OCI-LY7 (cell line): ENCODE results near the gene RXRA. TPM values are rescaled to one million over a fixed set of nuclear protein-coding genes. Genes with fewer than 3 reads are reported as not detected.

Source experiments
- BruUV-seq: library from RNA; stranded (reverse); fragments of 400-500 nt; replicated peaks from 2 replicates; lab custom pipeline; 2021; lab: Mats Ljungman, UMichigan
- CTCF ChIA-PET: fragments of 300-600 bp; sonication (Branson Sonifier 250); formaldehyde crosslinking; loops from one replicate; lab custom pipeline; 2022; ENCODE audit warnings: antibody characterized with exemption; ENCODE audit not compliant: unreplicated experiment; lab: Charles Lee
- POLR2A ChIA-PET: fragments of 300-600 bp; sonication (Branson Sonifier 250); formaldehyde crosslinking; loops from one replicate; lab custom pipeline; 2022; ENCODE audit warnings: antibody characterized with exemption; lab: Charles Lee
- DNase-seq: peaks from one replicate; pipeline ENCODE4 v3.0.0-alpha.2; 2015; ENCODE audit warnings: low spot score
- H2AFZ ChIP-seq: fragments of 200-600 bp; sonication (generic), shearing (Covaris generic); 2 replicates; pipeline ENCODE4 v1.6.1; 2014; ENCODE audit warnings: mild to moderate bottlenecking, antibody characterized with exemption, low read length, moderate library complexity
- H3K27ac ChIP-seq: fragments of 200-600 bp; sonication (generic); 2 replicates; pipeline ENCODE4 v1.5.1; 2014; ENCODE audit warnings: mixed run types, low read depth, mild to moderate bottlenecking, moderate library complexity, low read length, inconsistent platforms; ENCODE audit not compliant: poor library complexity, severe bottlenecking
- H3K36me3 ChIP-seq: fragments of 200-600 bp; sonication (generic); 2 replicates; pipeline ENCODE4 v1.6.1; 2014; ENCODE audit warnings: mild to moderate bottlenecking, antibody characterized with exemption, low read length, moderate library complexity, mixed read lengths; ENCODE audit not compliant: insufficient read depth
- H3K4me1 ChIP-seq: fragments of 200-600 bp; sonication (generic); 2 replicates; pipeline ENCODE4 v1.5.1; 2014; ENCODE audit warnings: mild to moderate bottlenecking, low read length; ENCODE audit not compliant: insufficient read depth, poor library complexity, severe bottlenecking
- H3K4me2 ChIP-seq: fragments of 200-600 bp; sonication (generic); 2 replicates; pipeline ENCODE4 v1.6.1; 2014; ENCODE audit warnings: mild to moderate bottlenecking, low read length
- H3K4me3 ChIP-seq: fragments of 200-600 bp; sonication (generic); 2 replicates; pipeline ENCODE4 v1.5.1; 2014; ENCODE audit warnings: mild to moderate bottlenecking, low read depth, low read length; ENCODE audit not compliant: poor library complexity, severe bottlenecking
- H3K79me2 ChIP-seq: fragments of 200-600 bp; sonication (generic); 2 replicates; pipeline ENCODE4 v1.6.1; 2016; ENCODE audit warnings: low read depth, mild to moderate bottlenecking, low read length, moderate library complexity, mixed read lengths; ENCODE audit not compliant: insufficient read depth
- H3K9me2 ChIP-seq: fragments of 200-600 bp; sonication (generic); 2 replicates; pipeline ENCODE4 v1.6.1; 2016; ENCODE audit warnings: mild to moderate bottlenecking, low read length, mixed read lengths; ENCODE audit not compliant: insufficient read depth
- H3K9me3 ChIP-seq: fragments of 200-600 bp; sonication (generic); 2 replicates; pipeline ENCODE4 v1.6.1; 2014; ENCODE audit warnings: mild to moderate bottlenecking, mixed run types, low read length, mixed read lengths
- H4K20me1 ChIP-seq: fragments of 200-600 bp; sonication (generic); 2 replicates; pipeline ENCODE4 v1.6.1; 2014; ENCODE audit warnings: mild to moderate bottlenecking, antibody characterized with exemption, low read length, moderate library complexity, mixed read lengths; ENCODE audit not compliant: insufficient read depth
- CTCF ChIP-seq: fragments of 200-600 bp; sonication (generic); conservative IDR thresholded peaks from 2 replicates; pipeline ENCODE4 v1.5.1; 2014; ENCODE audit warnings: mild to moderate bottlenecking, antibody characterized with exemption, low read length, moderate library complexity, mixed read lengths
- EZH2phosphoT487 ChIP-seq: fragments of 200-600 bp; sonication (generic); IDR thresholded peaks from 2 replicates; pipeline ENCODE4 v1.6.1; 2018; ENCODE audit warnings: low read depth, borderline replicate concordance, mild to moderate bottlenecking, mixed run types, antibody characterized with exemption, low read length, moderate library complexity, mixed read lengths
- intact Hi-C: fragments of 100-400 bp; cut with micrococcal nuclease; formaldehyde crosslinking; loops from one replicate; pipeline ENCODE4 v1.10.0; 2022; ENCODE audit not compliant: unreplicated experiment
- total RNA-seq, 2 experiments: library from RNA; depleted of rRNA in 1 of 2; stranded (reverse); fragments of >200 nt in 1 of 2; shearing (Covaris generic) in 1 of 2; gene quantifications; 2 replicates each; pipeline ENCODE4 v1.2.3, GENCODE V29; 2014 to 2022

The RXRA gene
- total RNA-seq, 2 experiments from 2014 or later: 0.25 to 0.40 TPM

GRCh38 chr9:134290603-134291451 is 35.4 kb upstream of the RXRA start:
- no peaks in the 10 kb centered on the region for H3K79me2 ChIP-seq
- H3K9me2 ChIP-seq: no peaks in the 10 kb centered on the region
- H3K4me2 ChIP-seq: no peak overlapping the region
- H3K4me1 ChIP-seq: no peaks in the 10 kb centered on the region
- no peak overlapping the region for H3K27ac ChIP-seq
- ChIA-PET POLR2A (no interaction called here), CTCF (no interaction called here)
- H3K9me3 ChIP-seq: no peaks in the 10 kb centered on the region
- no peaks in the 10 kb centered on the region for H4K20me1 ChIP-seq
- no peak overlapping the region for H2AFZ ChIP-seq
- no peaks in the 10 kb centered on the region for H3K36me3 ChIP-seq
- no TSS peak for BruUV-seq
- H3K4me3 ChIP-seq: no peak overlapping the region
- DNase-seq: no peak
- TF ChIP-seq EZH2phosphoT487 (no peak), CTCF (no peak)
- intact Hi-C loops: no loop called here

- CTCF ChIA-PET: interaction anchor here (0.6 kb wide), 1 partner anchor 851 kb away, joined by 4 read pairs; no protein-coding TSS in a partner anchor
These were observed 34.8 kb upstream of the RXRA start for GRCh38 chr9:134291452-134291881.

More at GRCh38 chr9:134291452-134291881, 34.8 kb upstream of the RXRA start:
- no peaks in the 10 kb centered on the region for H4K20me1 ChIP-seq
- POLR2A ChIA-PET: no interaction called here
- no peak for DNase-seq
- H3K4me2 ChIP-seq: no peak overlapping the region
- H3K4me1 ChIP-seq: no peaks in the 10 kb centered on the region
- no peaks in the 10 kb centered on the region for H3K36me3 ChIP-seq
- H3K9me2 ChIP-seq: no peaks in the 10 kb centered on the region
- no TSS peak for BruUV-seq
- H3K27ac ChIP-seq: no peak overlapping the region
- TF ChIP-seq CTCF (no peak), EZH2phosphoT487 (no peak)
- no peak overlapping the region for H3K4me3 ChIP-seq
- H3K79me2 ChIP-seq: no peaks in the 10 kb centered on the region
- no peak overlapping the region for H2AFZ ChIP-seq
- intact Hi-C loops: no loop called here
- H3K9me3 ChIP-seq: no peaks in the 10 kb centered on the region
